Activated CD4-positive, alpha-beta T cell treated with anti-CD3 and anti-CD28 coated beads, Interleukin-2, amount 50 U/mL, for 1 hour (primary cell): ENCODE results near the gene HHAT.

Experiments used
- DNase-seq: peaks from one replicate; pipeline ENCODE4 v3.0.0-alpha.2; 2020

The HHAT gene

GRCh38 chr1:210695026-210695425, 366.3 kb downstream of the HHAT start:
- DNase-seq: no peak

- DNase-seq: no peak
Measured at GRCh38 chr1:210696709-210697108, 368.0 kb downstream of the HHAT start.

DNA sequence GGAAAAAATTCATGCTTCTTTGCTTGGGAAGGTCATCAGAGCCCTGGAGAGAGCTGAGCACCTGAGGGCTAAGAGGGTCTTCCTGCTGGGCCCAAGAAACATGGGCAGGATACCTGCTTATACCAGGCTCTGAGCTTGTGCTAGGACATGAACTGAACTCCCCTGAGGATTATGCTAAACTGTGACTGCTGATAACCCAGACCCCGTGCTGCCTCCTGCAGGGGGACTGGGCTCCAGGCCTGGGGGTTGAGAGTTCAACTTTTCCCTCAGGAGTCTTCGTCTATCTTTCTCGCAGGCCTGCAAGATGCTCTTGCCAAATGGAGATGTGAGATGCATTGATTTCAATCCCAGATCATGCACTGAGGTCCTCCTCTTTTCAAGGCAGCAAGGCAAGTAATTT, 368.5 kb downstream of the HHAT start:
- no peak for DNase-seq

- no peak for DNase-seq
Measured at GRCh38 chr1:210698661-210699060, 370.0 kb downstream of the HHAT start.

DNA sequence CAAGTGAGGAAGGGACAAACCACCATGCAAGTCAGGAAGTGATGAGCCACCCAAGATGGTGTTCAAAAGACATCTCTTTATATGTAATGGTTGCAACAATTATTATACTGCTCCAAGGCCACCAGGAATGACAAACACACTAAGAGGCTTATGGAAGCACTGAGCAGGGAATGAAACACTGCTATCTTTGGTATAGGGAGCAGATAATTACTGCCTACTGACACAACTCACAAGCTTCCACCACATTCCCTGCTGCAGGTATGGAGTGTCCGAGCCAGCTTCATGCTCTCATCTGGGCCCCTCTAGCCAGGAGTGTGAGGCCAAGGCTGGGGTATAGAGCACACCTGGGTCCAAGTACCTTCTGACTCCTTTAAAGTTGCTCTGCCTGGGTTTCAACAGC, 371.4 kb downstream of the HHAT start:
- no peak for DNase-seq

GRCh38 chr1:210700511-210700910, 371.8 kb downstream of the HHAT start:
- no peak for DNase-seq

DNA sequence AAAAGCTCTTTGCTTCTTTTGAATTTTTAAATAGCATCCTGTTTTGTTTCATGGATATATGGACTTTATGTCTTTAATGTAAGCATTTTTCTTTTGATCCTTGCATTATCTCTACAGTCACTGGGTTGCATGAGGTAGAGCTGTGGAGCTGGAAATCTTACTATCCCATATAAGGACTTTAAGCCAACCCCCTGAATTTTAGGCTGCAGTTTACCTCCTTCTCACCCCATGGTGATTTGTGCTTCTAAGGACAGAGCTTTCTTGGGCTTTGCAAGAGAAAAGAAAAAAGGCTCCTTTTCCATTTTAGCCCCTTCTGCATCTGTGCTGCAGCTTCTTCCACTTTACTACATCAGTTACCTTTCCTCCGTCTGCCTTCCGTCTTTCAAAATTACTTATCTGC, 373.8 kb downstream of the HHAT start:
- no peak for DNase-seq

DNA sequence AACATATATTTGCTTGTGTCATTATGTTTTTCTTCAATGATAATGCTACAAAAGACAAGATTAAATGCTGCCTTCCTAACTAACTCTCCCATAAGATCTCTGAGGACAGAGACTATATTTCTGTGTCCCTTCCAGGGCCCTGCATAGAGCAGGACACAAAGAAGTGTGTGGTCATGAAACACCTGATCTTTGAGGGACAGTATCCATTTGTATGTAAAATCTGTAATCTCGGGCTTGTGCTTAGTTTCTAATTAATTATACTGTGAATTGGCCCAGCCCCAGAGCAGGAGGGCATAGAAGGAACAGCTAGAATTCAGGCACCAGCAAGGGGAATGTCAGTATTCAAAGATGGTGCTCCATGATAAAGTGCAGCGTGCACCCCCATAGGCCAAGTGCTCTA, 374.9 kb downstream of the HHAT start:
- DNase-seq: no peak

DNA sequence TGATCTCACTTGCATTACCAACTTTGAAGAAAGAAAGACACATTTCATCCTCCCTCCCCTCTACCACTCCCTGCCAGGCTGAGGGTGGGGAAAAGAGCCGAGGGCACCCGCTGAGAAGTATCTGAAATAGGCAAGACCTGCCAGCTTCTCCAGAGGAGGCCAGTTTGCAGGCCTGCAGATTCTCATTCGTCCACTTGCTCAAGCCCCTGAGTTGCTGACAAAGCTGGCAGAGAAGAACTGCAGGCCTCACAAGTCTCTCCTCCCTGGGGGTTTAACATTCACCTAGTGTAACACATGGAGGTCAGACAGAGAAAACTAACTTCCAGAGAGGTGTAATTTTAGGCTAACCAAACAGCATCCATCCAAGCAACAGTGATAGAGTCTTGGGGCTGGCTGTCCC, 376.4 kb downstream of the HHAT start:
- no peak for DNase-seq

DNA sequence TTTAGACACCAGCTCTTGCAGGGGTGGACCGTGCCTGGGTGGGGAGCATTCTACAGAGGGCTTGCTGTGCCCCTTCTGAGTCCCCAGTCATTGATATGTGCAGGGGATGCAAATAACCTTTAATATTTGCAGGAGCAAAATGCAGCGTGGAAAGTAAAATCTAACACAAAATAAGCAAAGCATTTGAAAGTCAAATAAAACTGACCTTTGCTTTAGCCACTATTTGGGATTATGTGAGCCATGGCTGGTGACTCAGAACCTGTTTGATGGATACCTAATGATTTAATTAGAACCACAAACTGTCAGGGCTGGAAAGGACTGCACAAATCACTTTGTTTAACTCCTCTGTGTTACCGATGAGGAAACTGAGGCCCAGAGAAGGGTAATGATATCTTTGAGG, 377.5 kb downstream of the HHAT start:
- no peak for DNase-seq

DNA sequence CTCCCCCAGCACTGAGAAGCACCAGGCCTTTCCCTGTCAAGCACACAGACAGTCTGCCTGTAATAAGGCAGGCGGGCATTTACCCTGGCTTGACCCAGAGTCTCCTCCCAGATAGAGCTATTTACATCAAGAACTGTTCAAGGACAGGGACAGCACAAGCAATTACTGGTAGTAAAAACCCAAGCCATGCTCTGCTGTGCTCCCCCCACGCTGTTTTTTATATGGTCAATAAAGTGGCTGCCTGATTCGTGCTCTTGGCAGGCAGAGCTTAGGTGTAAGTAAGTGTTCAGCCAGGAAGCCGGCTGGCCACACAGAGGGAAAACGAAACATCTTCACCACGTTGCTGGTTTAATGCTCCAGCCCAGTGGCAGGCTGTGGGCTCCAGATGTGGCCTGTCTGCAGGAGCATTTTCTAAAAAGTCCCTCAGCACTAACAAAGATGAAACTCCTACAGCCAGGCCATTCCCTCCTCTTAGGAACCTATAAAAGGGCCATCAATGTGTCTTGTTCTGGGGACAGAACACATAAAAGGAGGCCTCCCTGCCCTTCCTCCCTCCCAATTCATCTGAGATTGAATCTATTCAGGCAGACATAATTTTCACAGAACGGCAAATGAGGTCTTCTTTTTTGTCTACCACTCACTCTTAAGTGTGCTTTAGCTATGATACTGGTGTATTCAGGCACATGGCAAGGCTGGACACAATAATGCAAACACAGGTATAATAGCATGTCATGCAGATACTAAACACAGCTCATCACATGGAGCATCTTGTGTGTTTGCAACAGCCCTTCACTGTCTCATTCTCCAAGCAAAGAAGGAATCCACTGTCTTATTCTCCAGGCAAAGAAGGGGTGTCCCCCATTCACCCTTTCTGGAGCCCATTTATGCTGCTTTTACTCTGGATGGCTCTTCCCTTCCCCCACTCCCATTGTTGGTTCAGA, 378.9 kb downstream of the HHAT start:
- no peak for DNase-seq

- no peak for DNase-seq
Measured at GRCh38 chr1:210709701-210710100, 381.0 kb downstream of the HHAT start.

- DNase-seq: no peak
Measured at GRCh38 chr1:210711825-210712612, 383.3 kb downstream of the HHAT start.

GRCh38 chr1:210715072-210715471, 386.4 kb downstream of the HHAT start:
- no peak for DNase-seq

DNA sequence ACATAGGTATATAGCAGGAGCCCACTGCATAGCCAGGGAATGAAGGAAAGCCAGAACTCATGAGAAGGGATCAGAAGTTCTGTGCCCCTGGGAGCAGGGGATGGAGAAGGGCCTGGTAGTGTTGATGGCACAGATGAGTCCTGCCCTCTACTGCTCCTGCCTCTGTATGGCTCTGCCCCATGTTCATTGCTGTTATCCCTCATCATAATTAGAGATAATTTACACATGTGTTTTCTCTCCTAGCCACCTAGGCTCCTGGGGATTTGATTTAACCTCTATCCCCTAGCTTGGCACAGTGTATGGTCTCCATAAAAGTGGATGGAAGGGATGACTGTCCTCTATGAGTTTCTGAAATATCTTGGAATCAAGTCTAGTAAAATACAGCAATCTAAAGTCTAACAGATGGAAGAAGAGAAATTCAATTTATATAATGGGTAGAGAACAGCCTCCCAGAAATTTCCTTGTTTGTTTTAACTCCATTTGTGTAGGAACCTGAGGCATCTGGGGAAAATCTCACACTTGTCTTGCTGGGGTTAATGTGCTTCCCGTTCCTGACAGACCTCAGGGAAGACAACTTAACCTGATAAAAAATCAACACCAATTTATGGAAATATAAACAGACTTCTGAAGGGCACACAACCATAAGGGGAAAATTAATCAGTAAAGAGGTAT, 393.8 kb downstream of the HHAT start:
- no peak for DNase-seq

DNA sequence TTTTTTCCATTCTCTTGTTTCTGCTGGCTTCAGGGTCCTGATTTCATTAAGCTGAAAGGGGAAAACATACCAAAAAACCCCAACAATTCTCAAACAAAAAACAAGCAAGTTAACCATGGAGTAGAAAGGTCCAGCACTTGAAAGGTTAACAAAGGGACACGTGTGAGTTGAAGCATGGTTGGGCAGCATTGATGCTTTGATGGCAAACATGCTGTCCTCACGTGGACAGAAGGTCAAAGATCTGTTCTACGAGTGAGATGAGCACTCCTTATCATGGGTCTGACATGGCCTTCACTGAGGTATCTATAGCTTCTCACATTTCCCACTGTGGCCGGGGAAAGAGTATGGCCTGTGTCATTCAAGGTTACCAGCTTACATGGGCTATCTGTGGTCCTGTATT, 394.9 kb downstream of the HHAT start:
- no peak for DNase-seq

DNA sequence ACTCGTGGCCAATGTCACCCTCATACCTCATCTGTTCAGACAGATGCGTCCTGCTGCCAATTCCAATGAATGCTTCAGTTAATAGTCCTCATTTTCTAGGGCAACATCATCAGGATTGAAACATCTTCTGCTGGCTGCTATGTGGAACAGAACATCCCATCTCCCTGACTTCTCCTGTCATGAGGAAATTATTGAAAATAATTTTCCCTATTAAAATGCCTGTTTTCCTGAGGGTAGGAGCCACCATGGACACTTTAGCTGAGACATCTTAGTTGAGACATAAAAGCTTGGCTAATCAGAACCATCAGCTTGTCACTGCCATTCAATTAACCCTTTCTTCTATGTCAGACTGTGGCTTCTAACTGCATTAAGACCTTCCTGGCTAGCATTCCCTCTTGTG, 396.1 kb downstream of the HHAT start:
- DNase-seq: no peak
